Muscle layer of colon (tissue), 2 donors: ENCODE data around the gene OR1D5.

Experiments used
- H3K27ac ChIP-seq: one replicate; pipeline ENCODE4 v1.7.0; 2013; ENCODE audit warnings: low read depth, mild to moderate bottlenecking, low read length, moderate library complexity
- H3K27me3 ChIP-seq, 2 donors: one replicate each; pipeline ENCODE4 v1.7.0; 2013; ENCODE audit warnings: low read length in 2 of 2, mild to moderate bottlenecking in 2 of 2; ENCODE audit not compliant: insufficient read depth in 2 of 2, control insufficient read depth in 1 of 2
- H3K36me3 ChIP-seq: one replicate; pipeline ENCODE4 v1.7.0; 2013; ENCODE audit warnings: mild to moderate bottlenecking, low read length; ENCODE audit not compliant: insufficient read depth
- H3K4me1 ChIP-seq: one replicate; pipeline ENCODE4 v1.7.0; 2013; ENCODE audit warnings: mild to moderate bottlenecking, low read length; ENCODE audit not compliant: insufficient read depth
- H3K4me3 ChIP-seq, 2 donors: one replicate each; pipeline ENCODE4 v1.7.0; 2013; ENCODE audit warnings: low read length in 2 of 2, low read depth in 1 of 2, mild to moderate bottlenecking in 1 of 2, moderate library complexity in 1 of 2
- H3K9ac ChIP-seq: one replicate; pipeline ENCODE4 v1.7.0; 2013; ENCODE audit warnings: low read length
- H3K9me3 ChIP-seq: one replicate; pipeline ENCODE4 v1.7.0; 2013; ENCODE audit warnings: mild to moderate bottlenecking, low read length
- donor health status: abdominal sarcoma.
- donor health status: Adenocarcinoma of cecum.

Gene OR1D5

DNA sequence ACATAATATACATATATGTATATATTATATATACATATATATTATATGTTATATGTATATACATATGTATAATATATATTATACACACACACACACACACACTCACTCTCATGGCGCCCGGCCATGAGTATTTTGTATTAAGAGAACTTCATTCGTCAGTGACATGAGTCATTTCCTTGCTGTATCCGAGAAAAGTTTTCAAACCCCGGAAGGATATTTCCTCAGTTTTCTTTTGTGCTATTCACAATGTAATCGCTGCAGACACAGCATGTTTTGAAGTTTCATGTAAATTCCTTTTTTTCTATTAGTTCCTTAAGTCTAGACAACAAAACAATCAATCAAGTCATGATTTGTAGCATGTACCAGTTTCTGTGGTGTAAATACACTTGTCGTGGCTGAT, 33.3 kb downstream of the OR1D5 start:
- no peaks in the 10 kb centered on the region for H3K27me3 ChIP-seq
- H3K27ac ChIP-seq, result no peak overlapping the region
- no peaks in the 10 kb centered on the region for H3K9me3 ChIP-seq
- no peaks in the 10 kb centered on the region for H3K36me3 ChIP-seq
- no peaks in the 10 kb centered on the region for H3K4me1 ChIP-seq
- H3K4me3 ChIP-seq, result no peak overlapping the region
- no peak overlapping the region for H3K9ac ChIP-seq

DNA sequence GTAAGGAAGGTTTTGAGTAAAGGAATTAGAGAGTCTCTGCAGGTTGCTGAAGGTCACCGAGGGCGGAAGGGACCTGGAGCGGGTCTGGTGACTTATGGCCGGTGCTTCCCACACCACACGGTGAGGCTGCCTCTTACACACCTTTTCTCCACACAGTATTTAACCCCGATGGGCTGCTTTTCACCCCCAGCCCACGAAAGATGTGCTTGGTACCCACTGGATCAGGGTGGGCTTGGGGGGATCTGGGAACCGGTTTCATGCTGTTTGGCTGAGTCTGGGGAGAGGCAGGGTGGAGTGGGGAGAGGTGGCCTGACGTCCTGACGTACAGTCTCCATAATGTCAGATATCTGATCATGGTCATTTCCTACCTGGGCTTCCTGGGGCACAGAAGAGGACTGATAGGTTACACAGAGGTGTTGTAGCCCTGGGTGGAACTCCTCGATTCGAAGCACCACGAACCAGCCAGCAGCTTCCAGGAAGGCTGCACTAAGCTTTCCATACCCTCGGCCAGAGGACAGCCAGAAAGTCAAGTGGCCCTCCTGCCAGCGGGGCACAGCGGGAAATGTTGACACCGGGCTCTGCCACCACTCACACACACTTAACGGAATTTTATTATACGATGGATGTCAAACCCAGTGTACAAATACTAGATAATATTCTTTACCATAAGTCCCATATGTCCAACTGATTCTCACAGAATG, 34.0 kb downstream of the OR1D5 start:
- Histone ChIP-seq H3K27ac (no peak overlapping the region), H3K9ac (no peak overlapping the region), H3K27me3 (no peaks in the 10 kb centered on the region), H3K4me1 (no peaks in the 10 kb centered on the region), H3K9me3 (no peaks in the 10 kb centered on the region), H3K4me3 (no peak overlapping the region), H3K36me3 (no peaks in the 10 kb centered on the region)

- Histone ChIP-seq H3K36me3 (no peaks in the 10 kb centered on the region), H3K9me3 (no peaks in the 10 kb centered on the region), H3K27me3 (no peaks in the 10 kb centered on the region), H3K4me1 (no peaks in the 10 kb centered on the region), H3K4me3 (no peak overlapping the region), H3K9ac (no peak overlapping the region), H3K27ac (no peak overlapping the region)
These were observed 35.4 kb downstream of the OR1D5 start for GRCh38 chr17:3027786-3028532.

DNA sequence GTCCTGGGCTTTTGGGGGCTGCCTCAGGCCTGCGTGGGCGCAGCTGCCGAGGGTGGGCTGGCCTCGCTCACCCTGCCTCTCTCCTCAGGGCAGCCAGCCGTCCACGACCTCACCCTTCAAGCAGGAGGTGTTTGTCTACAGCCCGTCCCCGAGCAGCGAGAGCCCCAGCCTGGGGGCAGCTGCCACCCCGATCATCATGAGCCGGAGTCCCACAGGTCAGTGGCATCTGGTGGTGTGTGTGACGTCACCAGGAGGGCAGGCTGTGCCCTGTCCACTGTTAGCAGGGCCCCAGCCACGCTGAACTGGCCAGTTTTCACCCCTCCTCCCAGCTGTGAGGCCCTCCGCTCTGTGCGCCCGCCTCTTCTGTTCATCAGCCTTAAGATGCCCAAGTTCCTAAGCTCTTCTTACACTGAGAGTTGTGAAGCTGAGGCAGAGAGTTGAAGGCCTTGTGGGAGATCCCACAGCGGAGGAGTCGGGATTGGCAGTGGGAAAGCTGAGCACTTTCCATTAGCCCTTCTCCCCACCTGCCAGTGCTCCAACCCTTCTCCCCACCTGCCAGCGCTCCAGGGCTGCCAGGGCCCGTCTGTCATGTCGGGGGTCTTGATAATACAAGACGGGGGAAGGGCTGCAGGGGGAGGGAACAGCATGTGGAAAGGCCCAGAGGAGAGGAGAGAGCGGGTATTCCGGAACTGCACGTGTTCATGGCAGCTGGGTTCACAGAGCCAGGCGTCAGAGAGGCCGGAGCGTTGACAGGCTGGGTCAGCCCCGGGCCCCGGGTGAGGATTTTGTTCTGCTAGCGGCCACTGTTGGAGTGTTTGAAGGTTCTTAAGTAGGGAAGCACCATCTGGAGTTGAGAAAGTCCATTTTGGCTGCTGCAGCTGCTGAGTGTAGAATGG, 36.3 kb downstream of the OR1D5 start:
- Histone ChIP-seq H3K27ac (no peak overlapping the region), H3K9ac (no peak overlapping the region), H3K36me3 (no peaks in the 10 kb centered on the region), H3K9me3 (no peaks in the 10 kb centered on the region), H3K27me3 (no peaks in the 10 kb centered on the region), H3K4me3 (no peak overlapping the region), H3K4me1 (no peaks in the 10 kb centered on the region)

DNA sequence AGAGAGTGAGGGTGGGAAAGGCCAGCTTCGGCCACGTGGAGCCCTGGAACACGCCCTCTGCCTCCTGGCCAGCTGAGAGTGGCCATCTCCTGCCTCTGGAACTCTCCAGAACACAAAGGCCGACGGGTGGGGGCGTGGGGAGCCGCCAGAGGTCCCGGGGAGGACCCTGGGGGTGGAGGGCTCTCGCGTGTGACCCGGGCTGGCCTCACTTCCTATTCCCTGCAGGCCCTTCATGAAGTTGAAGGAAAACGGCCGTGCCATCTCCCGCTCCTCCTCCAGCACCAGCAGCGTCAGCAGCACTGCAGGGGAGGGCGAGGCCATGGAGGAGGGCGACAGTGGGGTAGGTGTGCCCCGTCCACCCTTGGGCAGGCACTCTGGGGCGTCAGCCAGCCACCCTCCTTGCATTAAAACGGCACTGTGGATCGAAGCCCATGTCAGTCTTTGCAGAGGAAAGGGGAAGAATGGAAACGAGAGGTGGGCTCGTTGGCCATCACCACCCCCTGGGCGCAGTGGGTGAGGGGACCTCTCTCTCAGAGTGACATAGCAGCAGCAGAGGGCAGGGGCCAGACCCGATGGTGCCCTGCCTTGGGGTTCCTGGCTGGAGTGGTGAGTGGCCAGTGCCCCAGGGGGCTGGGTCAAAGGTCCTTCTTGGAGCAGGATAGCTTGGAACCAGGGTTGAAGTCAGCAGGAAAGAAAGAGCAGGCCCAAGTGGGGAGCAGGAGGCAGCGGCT, 37.1 kb downstream of the OR1D5 start:
- no peaks in the 10 kb centered on the region for H3K4me1 ChIP-seq
- no peak overlapping the region for H3K4me3 ChIP-seq
- no peak overlapping the region for H3K27ac ChIP-seq
- no peaks in the 10 kb centered on the region for H3K27me3 ChIP-seq
- peaks cover 3% of the 10 kb centered on the region for H3K36me3 ChIP-seq
- H3K9ac ChIP-seq, result no peak overlapping the region
- no peaks in the 10 kb centered on the region for H3K9me3 ChIP-seq

- H3K9ac ChIP-seq, result no peak overlapping the region
- no peak overlapping the region for H3K4me3 ChIP-seq
- H3K36me3 ChIP-seq, result peaks cover 3% of the 10 kb centered on the region
- no peaks in the 10 kb centered on the region for H3K9me3 ChIP-seq
- no peaks in the 10 kb centered on the region for H3K27me3 ChIP-seq
- no peaks in the 10 kb centered on the region for H3K4me1 ChIP-seq
- H3K27ac ChIP-seq, result no peak overlapping the region
These were observed 37.8 kb downstream of the OR1D5 start for GRCh38 chr17:3025421-3026124.

DNA sequence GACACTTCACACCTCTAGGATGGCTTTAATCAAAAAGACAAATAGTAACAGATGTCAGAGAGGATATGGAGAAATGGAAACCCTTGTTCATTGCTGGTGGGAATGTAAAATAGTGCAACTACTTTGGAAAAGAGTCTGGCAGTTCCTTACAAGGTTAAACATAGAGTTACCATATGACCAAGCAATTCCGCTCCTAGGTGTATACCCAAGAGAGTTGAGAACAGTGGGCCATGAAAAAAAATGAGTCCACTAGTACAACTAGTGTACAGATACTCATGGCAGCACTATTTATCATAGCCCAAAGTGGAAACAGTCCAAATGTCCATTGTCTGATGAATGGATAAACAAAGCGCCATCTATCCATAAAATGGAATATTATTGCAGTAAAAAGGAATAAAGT, 39.1 kb downstream of the OR1D5 start:
- no peak overlapping the region for H3K4me3 ChIP-seq
- no peaks in the 10 kb centered on the region for H3K27me3 ChIP-seq
- peaks cover 3% of the 10 kb centered on the region for H3K36me3 ChIP-seq
- H3K9me3 ChIP-seq, result no peaks in the 10 kb centered on the region
- H3K9ac ChIP-seq, result no peak overlapping the region
- H3K4me1 ChIP-seq, result no peaks in the 10 kb centered on the region
- no peak overlapping the region for H3K27ac ChIP-seq

- Histone ChIP-seq H3K9me3 (no peaks in the 10 kb centered on the region), H3K27me3 (no peaks in the 10 kb centered on the region), H3K4me3 (no peak overlapping the region), H3K9ac (no peak overlapping the region), H3K4me1 (no peaks in the 10 kb centered on the region), H3K27ac (no peak overlapping the region), H3K36me3 (peaks cover 3% of the 10 kb centered on the region)
These were observed 41.2 kb downstream of the OR1D5 start for GRCh38 chr17:3022197-3022596.

GRCh38 chr17:3020381-3020780, 43.0 kb downstream of the OR1D5 start:
- H3K4me3 ChIP-seq, result no peak overlapping the region
- no peak overlapping the region for H3K9ac ChIP-seq
- H3K27me3 ChIP-seq, result no peaks in the 10 kb centered on the region
- no peaks in the 10 kb centered on the region for H3K9me3 ChIP-seq
- H3K4me1 ChIP-seq, result no peaks in the 10 kb centered on the region
- H3K27ac ChIP-seq, result no peak overlapping the region
- peaks cover 3% of the 10 kb centered on the region for H3K36me3 ChIP-seq

GRCh38 chr17:3019761-3020160, 43.6 kb downstream of the OR1D5 start:
- Histone ChIP-seq H3K9ac (no peak overlapping the region), H3K27ac (no peak overlapping the region), H3K27me3 (no peaks in the 10 kb centered on the region), H3K9me3 (no peaks in the 10 kb centered on the region), H3K36me3 (peaks cover 3% of the 10 kb centered on the region), H3K4me3 (no peak overlapping the region), H3K4me1 (no peaks in the 10 kb centered on the region)
